ENCODE measurements around the gene DNAH8. TPM values are rescaled to one million over a fixed set of nuclear protein-coding genes. Genes with fewer than 3 reads are reported as not detected.

The DNAH8 gene
- total and polyA plus RNA-seq, 2 donors, result 0.05 to 0.11 TPM

GRCh38 chr6:38728203-38728602 is 13.1 kb downstream of the DNAH8 start:
- 94% methylated on average over 1 of the region's 1 CpG for WGBS
- H3K27ac ChIP-seq (ENCODE audit: low read depth in 1 of 2, low read length in 1 of 2), result no peak overlapping the region
- no peak overlapping the region for H3K4me3 ChIP-seq (ENCODE audit: low read length in 2 of 2)
- no peaks in the 10 kb centered on the region for H3K27me3 ChIP-seq (ENCODE audit: control insufficient read depth in 2 of 2, insufficient read depth in 1 of 2, low read length in 1 of 2)
- no peaks in the 10 kb centered on the region for H3K4me1 ChIP-seq (ENCODE audit: control insufficient read depth in 2 of 2, insufficient read depth in 2 of 2, low read length in 2 of 2)
- H3K9me3 ChIP-seq (ENCODE audit: control insufficient read depth in 2 of 2, insufficient read depth in 1 of 2, low read length in 1 of 2), result no peaks in the 10 kb centered on the region
- DNase-seq (ENCODE audit: low read depth in 6 of 9, low spot score in 9 of 9), result no peak
- H3K36me3 ChIP-seq (ENCODE audit: control insufficient read depth in 2 of 2, insufficient read depth in 2 of 2, low read length in 1 of 2), result no peaks in the 10 kb centered on the region

- H3K27ac ChIP-seq (ENCODE audit: low read depth in 1 of 2, low read length in 1 of 2), result no peak overlapping the region
- WGBS, result 76% methylated on average over 4 of the region's 4 CpGs
- H3K9me3 ChIP-seq (ENCODE audit: control insufficient read depth in 2 of 2, insufficient read depth in 1 of 2, low read length in 1 of 2), result no peaks in the 10 kb centered on the region
- no peaks in the 10 kb centered on the region for H3K27me3 ChIP-seq (ENCODE audit: control insufficient read depth in 2 of 2, insufficient read depth in 1 of 2, low read length in 1 of 2)
- H3K4me3 ChIP-seq (ENCODE audit: low read length in 2 of 2), result no peak overlapping the region
- H3K4me1 ChIP-seq (ENCODE audit: control insufficient read depth in 2 of 2, insufficient read depth in 2 of 2, low read length in 2 of 2), result no peaks in the 10 kb centered on the region
- no peak for DNase-seq (ENCODE audit: low read depth in 6 of 9, low spot score in 9 of 9)
- H3K36me3 ChIP-seq (ENCODE audit: control insufficient read depth in 2 of 2, insufficient read depth in 2 of 2, low read length in 1 of 2), result no peaks in the 10 kb centered on the region
These were observed 15.2 kb downstream of the DNAH8 start for GRCh38 chr6:38730140-38730862.

- no peak overlapping the region for H3K4me3 ChIP-seq (ENCODE audit: low read length in 2 of 2)
- H3K27me3 ChIP-seq (ENCODE audit: control insufficient read depth in 2 of 2, insufficient read depth in 1 of 2, low read length in 1 of 2), result peaks cover 0 to 2% of the 10 kb centered on the region in 2 donors
- no peak overlapping the region for H3K27ac ChIP-seq (ENCODE audit: low read depth in 1 of 2, low read length in 1 of 2)
- no peak for DNase-seq (ENCODE audit: low read depth in 6 of 9, low spot score in 9 of 9)
- no peaks in the 10 kb centered on the region for H3K4me1 ChIP-seq (ENCODE audit: control insufficient read depth in 2 of 2, insufficient read depth in 2 of 2, low read length in 2 of 2)
- H3K9me3 ChIP-seq (ENCODE audit: control insufficient read depth in 2 of 2, insufficient read depth in 1 of 2, low read length in 1 of 2), result no peaks in the 10 kb centered on the region
- 98% methylated on average over 3 of the region's 3 CpGs for WGBS
- H3K36me3 ChIP-seq (ENCODE audit: control insufficient read depth in 2 of 2, insufficient read depth in 2 of 2, low read length in 1 of 2), result no peaks in the 10 kb centered on the region
These were observed 21.8 kb downstream of the DNAH8 start for GRCh38 chr6:38736951-38737350.

- peaks cover 0 to 2% of the 10 kb centered on the region in 2 donors for H3K27me3 ChIP-seq (ENCODE audit: control insufficient read depth in 2 of 2, insufficient read depth in 1 of 2, low read length in 1 of 2)
- H3K4me1 ChIP-seq (ENCODE audit: control insufficient read depth in 2 of 2, insufficient read depth in 2 of 2, low read length in 2 of 2), result no peaks in the 10 kb centered on the region
- H3K4me3 ChIP-seq (ENCODE audit: low read length in 2 of 2), result no peak overlapping the region
- H3K27ac ChIP-seq (ENCODE audit: low read depth in 1 of 2, low read length in 1 of 2), result no peak overlapping the region
- WGBS, result 95% methylated on average over 3 of the region's 3 CpGs
- H3K36me3 ChIP-seq (ENCODE audit: control insufficient read depth in 2 of 2, insufficient read depth in 2 of 2, low read length in 1 of 2), result no peaks in the 10 kb centered on the region
- no peaks in the 10 kb centered on the region for H3K9me3 ChIP-seq (ENCODE audit: control insufficient read depth in 2 of 2, insufficient read depth in 1 of 2, low read length in 1 of 2)
- no peak for DNase-seq (ENCODE audit: low read depth in 6 of 9, low spot score in 9 of 9)
These were observed 23.1 kb downstream of the DNAH8 start for GRCh38 chr6:38738261-38738660.

- Histone ChIP-seq H3K36me3 (ENCODE audit: control insufficient read depth in 2 of 2, insufficient read depth in 2 of 2, low read length in 1 of 2) (no peaks in the 10 kb centered on the region), H3K27ac (ENCODE audit: low read depth in 1 of 2, low read length in 1 of 2) (no peak overlapping the region), H3K4me1 (ENCODE audit: control insufficient read depth in 2 of 2, insufficient read depth in 2 of 2, low read length in 2 of 2) (no peaks in the 10 kb centered on the region), H3K4me3 (ENCODE audit: low read length in 2 of 2) (no peak overlapping the region), H3K27me3 (ENCODE audit: control insufficient read depth in 2 of 2, insufficient read depth in 1 of 2, low read length in 1 of 2) (peaks cover 0 to 2% of the 10 kb centered on the region in 2 donors), H3K9me3 (ENCODE audit: control insufficient read depth in 2 of 2, insufficient read depth in 1 of 2, low read length in 1 of 2) (no peaks in the 10 kb centered on the region)
- no peak for DNase-seq (ENCODE audit: low read depth in 6 of 9, low spot score in 9 of 9)
- 69% methylated on average over 5 of the region's 5 CpGs for WGBS
These were observed 24.4 kb downstream of the DNAH8 start for GRCh38 chr6:38739532-38739931.

GRCh38 chr6:38749473-38749872 is 34.4 kb downstream of the DNAH8 start:
- Histone ChIP-seq H3K36me3 (ENCODE audit: control insufficient read depth in 2 of 2, insufficient read depth in 2 of 2, low read length in 1 of 2) (no peaks in the 10 kb centered on the region), H3K4me3 (ENCODE audit: low read length in 2 of 2) (no peak overlapping the region), H3K27me3 (ENCODE audit: control insufficient read depth in 2 of 2, insufficient read depth in 1 of 2, low read length in 1 of 2) (no peaks in the 10 kb centered on the region), H3K4me1 (ENCODE audit: control insufficient read depth in 2 of 2, insufficient read depth in 2 of 2, low read length in 2 of 2) (no peaks in the 10 kb centered on the region), H3K27ac (ENCODE audit: low read depth in 1 of 2, low read length in 1 of 2) (no peak overlapping the region), H3K9me3 (ENCODE audit: control insufficient read depth in 2 of 2, insufficient read depth in 1 of 2, low read length in 1 of 2) (no peaks in the 10 kb centered on the region)
- DNase-seq (ENCODE audit: low read depth in 6 of 9, low spot score in 9 of 9), result no peak
- WGBS, result 100% methylated on average over 1 of the region's 1 CpG

- H3K36me3 ChIP-seq (ENCODE audit: control insufficient read depth in 2 of 2, insufficient read depth in 2 of 2, low read length in 1 of 2), result no peaks in the 10 kb centered on the region
- no peak overlapping the region for H3K4me3 ChIP-seq (ENCODE audit: low read length in 2 of 2)
- no peaks in the 10 kb centered on the region for H3K9me3 ChIP-seq (ENCODE audit: control insufficient read depth in 2 of 2, insufficient read depth in 1 of 2, low read length in 1 of 2)
- H3K4me1 ChIP-seq (ENCODE audit: control insufficient read depth in 2 of 2, insufficient read depth in 2 of 2, low read length in 2 of 2), result no peaks in the 10 kb centered on the region
- 69% methylated on average over 1 of the region's 1 CpG for WGBS
- no peaks in the 10 kb centered on the region for H3K27me3 ChIP-seq (ENCODE audit: control insufficient read depth in 2 of 2, insufficient read depth in 1 of 2, low read length in 1 of 2)
- no peak overlapping the region for H3K27ac ChIP-seq (ENCODE audit: low read depth in 1 of 2, low read length in 1 of 2)
- no peak for DNase-seq (ENCODE audit: low read depth in 6 of 9, low spot score in 9 of 9)
These were observed 36.0 kb downstream of the DNAH8 start for GRCh38 chr6:38750968-38751615.

- Histone ChIP-seq H3K4me3 (ENCODE audit: low read length in 2 of 2) (no peak overlapping the region), H3K4me1 (ENCODE audit: control insufficient read depth in 2 of 2, insufficient read depth in 2 of 2, low read length in 2 of 2) (no peaks in the 10 kb centered on the region), H3K36me3 (ENCODE audit: control insufficient read depth in 2 of 2, insufficient read depth in 2 of 2, low read length in 1 of 2) (no peaks in the 10 kb centered on the region), H3K27me3 (ENCODE audit: control insufficient read depth in 2 of 2, insufficient read depth in 1 of 2, low read length in 1 of 2) (no peaks in the 10 kb centered on the region), H3K27ac (ENCODE audit: low read depth in 1 of 2, low read length in 1 of 2) (no peak overlapping the region), H3K9me3 (ENCODE audit: control insufficient read depth in 2 of 2, insufficient read depth in 1 of 2, low read length in 1 of 2) (no peaks in the 10 kb centered on the region)
- no peak for DNase-seq (ENCODE audit: low read depth in 6 of 9, low spot score in 9 of 9)
These were observed 38.6 kb downstream of the DNAH8 start for GRCh38 chr6:38753707-38754106.

- Histone ChIP-seq H3K27me3 (ENCODE audit: control insufficient read depth in 2 of 2, insufficient read depth in 1 of 2, low read length in 1 of 2) (no peaks in the 10 kb centered on the region), H3K4me3 (ENCODE audit: low read length in 2 of 2) (no peak overlapping the region), H3K4me1 (ENCODE audit: control insufficient read depth in 2 of 2, insufficient read depth in 2 of 2, low read length in 2 of 2) (no peaks in the 10 kb centered on the region), H3K9me3 (ENCODE audit: control insufficient read depth in 2 of 2, insufficient read depth in 1 of 2, low read length in 1 of 2) (no peaks in the 10 kb centered on the region), H3K36me3 (ENCODE audit: control insufficient read depth in 2 of 2, insufficient read depth in 2 of 2, low read length in 1 of 2) (no peaks in the 10 kb centered on the region), H3K27ac (ENCODE audit: low read depth in 1 of 2, low read length in 1 of 2) (no peak overlapping the region)
- DNase-seq (ENCODE audit: low read depth in 6 of 9, low spot score in 9 of 9), result no peak
- 90% methylated on average over 3 of the region's 3 CpGs for WGBS
These were observed 40.1 kb downstream of the DNAH8 start for GRCh38 chr6:38755207-38755606.

Data from thymus (tissue), 11 donors.